Osteoblast (primary cell): ENCODE data around the gene TMEM213. TPM values are rescaled to one million over a fixed set of nuclear protein-coding genes. Genes with fewer than 3 reads are reported as not detected.

ENCODE experiments used
- DNase-seq: peaks from one replicate; pipeline ENCODE4 v3.0.0; 2011; ENCODE audit warnings: low spot score, mixed read lengths; ENCODE audit not compliant: insufficient read length; ENCODE audit errors: missing footprints
- H2AFZ ChIP-seq: 2 replicates; pipeline ENCODE4 v1.6.0; 2011; ENCODE audit warnings: mild to moderate bottlenecking, low read length
- H3K27ac ChIP-seq: 2 replicates; pipeline ENCODE4 v1.5.1; 2011; ENCODE audit warnings: mild to moderate bottlenecking, low read depth, low read length, moderate library complexity
- H3K27me3 ChIP-seq: 2 replicates; pipeline ENCODE4 v1.6.0; 2012; ENCODE audit warnings: mild to moderate bottlenecking, control low read depth, inconsistent platforms, low read length, moderate library complexity; ENCODE audit not compliant: insufficient read depth
- H3K36me3 ChIP-seq: 2 replicates; pipeline ENCODE4 v1.5.1; 2011; ENCODE audit warnings: mild to moderate bottlenecking, low read length, control low read depth, moderate library complexity; ENCODE audit not compliant: insufficient read depth
- H3K4me1 ChIP-seq: 2 replicates; pipeline ENCODE4 v1.5.1; 2011; ENCODE audit warnings: mild to moderate bottlenecking, low read length, control low read depth, moderate library complexity; ENCODE audit not compliant: insufficient read depth
- H3K4me2 ChIP-seq: 2 replicates; pipeline ENCODE4 v1.6.0; 2011; ENCODE audit warnings: mild to moderate bottlenecking, low read length; ENCODE audit not compliant: insufficient read depth
- H3K4me3 ChIP-seq: fragments of 200-600 bp; sonication (generic); 3 replicates; pipeline ENCODE4 v1.5.1; 2012; ENCODE audit warnings: mild to moderate bottlenecking, low read length, inconsistent platforms; ENCODE audit not compliant: insufficient read depth
- H3K79me2 ChIP-seq: 2 replicates; pipeline ENCODE4 v1.6.0; 2012; ENCODE audit warnings: mild to moderate bottlenecking, low read length, control low read depth, inconsistent platforms; ENCODE audit not compliant: insufficient read depth
- H3K9me3 ChIP-seq: 2 replicates; pipeline ENCODE4 v1.5.1; 2011; ENCODE audit warnings: low read depth, low read length, control low read depth
- H4K20me1 ChIP-seq: 2 replicates; pipeline ENCODE4 v1.6.0; 2012; ENCODE audit warnings: mild to moderate bottlenecking, low read length, control low read depth; ENCODE audit not compliant: insufficient read depth
- CTCF ChIP-seq: IDR thresholded peaks from 2 replicates; pipeline ENCODE4 v1.5.1; 2011; ENCODE audit warnings: mild to moderate bottlenecking, low read depth, low read length, moderate library complexity; ENCODE audit errors: extremely low read depth
- total RNA-seq: library from RNA; depleted of rRNA; stranded (reverse); fragments of >200 nt; gene quantifications from 2 replicates; pipeline ENCODE4 v1.2.3, GENCODE V29; 2012

Gene TMEM213
- total RNA-seq, 1 donor: not detected

DNA sequence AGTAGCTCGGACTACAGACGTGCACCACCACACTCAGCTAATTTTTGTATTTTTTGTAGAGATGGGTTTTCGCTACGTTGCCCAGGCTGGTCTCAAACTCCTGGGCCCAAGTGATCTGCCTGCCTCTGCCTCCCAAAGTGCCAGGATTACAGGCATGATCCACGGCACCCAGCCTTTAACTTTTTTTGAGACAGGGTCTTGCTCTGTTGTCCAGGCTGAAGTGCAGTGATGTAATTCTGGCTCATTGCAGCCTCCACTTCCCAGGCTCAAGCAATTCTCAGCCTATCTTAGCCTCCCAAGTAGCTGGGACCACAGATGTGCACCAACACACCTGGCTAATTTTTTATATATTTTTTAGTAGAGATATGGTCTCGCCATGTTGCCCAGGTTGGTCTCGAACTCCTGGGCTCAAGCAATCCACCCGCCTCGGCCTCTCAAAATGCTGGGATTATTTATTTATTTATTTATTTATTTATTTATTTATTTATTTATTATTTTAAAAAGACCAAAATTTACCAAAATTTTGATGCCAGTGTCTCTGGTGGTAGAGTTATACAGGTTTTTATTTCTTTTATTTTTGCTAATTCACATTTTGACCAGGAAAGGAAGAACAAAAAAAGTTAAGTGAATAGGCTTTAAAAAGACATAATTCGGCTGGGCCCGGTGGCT is 25.2 kb downstream of the TMEM213 start:
- H3K27me3 ChIP-seq: no peaks in the 10 kb centered on the region
- H3K27ac ChIP-seq: no peak overlapping the region
- H3K4me3 ChIP-seq: no peak overlapping the region
- H3K9me3 ChIP-seq: no peaks in the 10 kb centered on the region
- no peak overlapping the region for H2AFZ ChIP-seq
- TF ChIP-seq CTCF: no peak
- DNase-seq: peak; percentile 50
- no peaks in the 10 kb centered on the region for H3K36me3 ChIP-seq
- H3K4me2 ChIP-seq: no peak overlapping the region
- no peaks in the 10 kb centered on the region for H4K20me1 ChIP-seq
- H3K79me2 ChIP-seq: no peaks in the 10 kb centered on the region
- no peaks in the 10 kb centered on the region for H3K4me1 ChIP-seq

- H3K4me2 ChIP-seq: no peak overlapping the region
Observed at GRCh38 chr7:138825049-138825721, 27.4 kb downstream of the TMEM213 start.

GRCh38 chr7:138828302-138828701 is 30.5 kb downstream of the TMEM213 start:
- Histone ChIP-seq H3K4me3 (no peak overlapping the region), H3K79me2 (no peaks in the 10 kb centered on the region), H3K4me1 (no peaks in the 10 kb centered on the region), H4K20me1 (no peaks in the 10 kb centered on the region), H3K4me2 (no peak overlapping the region), H2AFZ (no peak overlapping the region), H3K9me3 (no peaks in the 10 kb centered on the region), H3K27ac (no peak overlapping the region), H3K36me3 (no peaks in the 10 kb centered on the region), H3K27me3 (no peaks in the 10 kb centered on the region)
- peak; percentile 27 for DNase-seq
- TF ChIP-seq CTCF: no peak

More at GRCh38 chr7:138825049-138825721, 27.4 kb downstream of the TMEM213 start:
- Histone ChIP-seq H2AFZ (no peak overlapping the region), H3K9me3 (no peaks in the 10 kb centered on the region), H3K27me3 (no peaks in the 10 kb centered on the region), H4K20me1 (no peaks in the 10 kb centered on the region), H3K4me1 (no peaks in the 10 kb centered on the region), H3K4me3 (no peak overlapping the region), H3K27ac (no peak overlapping the region), H3K79me2 (no peaks in the 10 kb centered on the region), H3K36me3 (no peaks in the 10 kb centered on the region)
- TF ChIP-seq CTCF: no peak
- no peak for DNase-seq

GRCh38 chr7:138829335-138829734 is 31.5 kb downstream of the TMEM213 start:
- H3K4me2 ChIP-seq: no peak overlapping the region
- no peaks in the 10 kb centered on the region for H3K27me3 ChIP-seq
- H3K79me2 ChIP-seq: no peaks in the 10 kb centered on the region
- no peak overlapping the region for H3K4me3 ChIP-seq
- no peak for TF ChIP-seq CTCF
- no peaks in the 10 kb centered on the region for H3K4me1 ChIP-seq
- H3K27ac ChIP-seq: no peak overlapping the region
- no peaks in the 10 kb centered on the region for H4K20me1 ChIP-seq
- no peaks in the 10 kb centered on the region for H3K36me3 ChIP-seq
- no peaks in the 10 kb centered on the region for H3K9me3 ChIP-seq
- no peak overlapping the region for H2AFZ ChIP-seq
- no peak for DNase-seq
